Stomach (tissue), 4 donors: Measurements from ENCODE around the gene ENAM.

Source experiments
- EP300 ChIP-seq: sonication (generic); formaldehyde crosslinking; IDR thresholded peaks from one replicate; pipeline ENCODE4 v1.6.1; 2017; ENCODE audit warnings: antibody characterized with exemption
- POLR2A ChIP-seq, 4 donors: fragments of 450-650 bp; IDR thresholded peaks; one replicate each; pipeline ENCODE4 v1.6.1; 2016; ENCODE audit warnings: antibody characterized with exemption in 4 of 4, control low read depth in 2 of 4, mild to moderate bottlenecking in 1 of 4, moderate library complexity in 1 of 4
- POLR2AphosphoS5 ChIP-seq, 3 donors: sonication (generic); formaldehyde crosslinking; IDR thresholded peaks; one replicate each; pipeline ENCODE4 v1.6.1; 2016; ENCODE audit warnings: antibody characterized with exemption in 3 of 3
- TF ChIP-seq, protein P1 (sequence below), 7 experiments: fragments of 450-650 bp in 4 of 7; fragments of 200-600 bp in 3 of 7; sonication (generic) in 3 of 7; IDR thresholded peaks; one replicate each; pipeline ENCODE4 v1.5.1; 2016 to 2019; ENCODE audit warnings: antibody characterized with exemption in 7 of 7, control low read depth in 2 of 7, mild to moderate bottlenecking in 1 of 7

DNA sequence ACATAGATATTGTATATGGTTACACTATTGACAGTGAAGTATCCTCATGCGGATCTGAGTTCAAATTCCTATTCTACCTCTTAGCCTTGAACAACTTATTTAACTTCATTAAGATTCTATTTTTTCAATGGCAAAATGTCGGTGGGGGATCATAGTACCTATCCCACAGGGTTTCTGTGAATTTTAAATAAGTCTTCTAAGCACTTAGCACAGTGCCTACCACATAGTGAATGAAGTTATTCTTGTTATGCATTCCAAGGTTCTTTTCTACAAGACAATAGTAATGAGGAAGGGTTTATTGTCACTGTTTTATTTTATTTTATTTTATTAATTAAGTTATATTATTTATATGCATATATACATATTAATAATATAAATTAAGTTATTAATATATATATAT is 8.8 kb upstream of the ENAM start:
- no peak for TF ChIP-seq POLR2AphosphoS5 (IDR thresholded peaks at IDR 0.05)
- TF ChIP-seq, protein P1, sequence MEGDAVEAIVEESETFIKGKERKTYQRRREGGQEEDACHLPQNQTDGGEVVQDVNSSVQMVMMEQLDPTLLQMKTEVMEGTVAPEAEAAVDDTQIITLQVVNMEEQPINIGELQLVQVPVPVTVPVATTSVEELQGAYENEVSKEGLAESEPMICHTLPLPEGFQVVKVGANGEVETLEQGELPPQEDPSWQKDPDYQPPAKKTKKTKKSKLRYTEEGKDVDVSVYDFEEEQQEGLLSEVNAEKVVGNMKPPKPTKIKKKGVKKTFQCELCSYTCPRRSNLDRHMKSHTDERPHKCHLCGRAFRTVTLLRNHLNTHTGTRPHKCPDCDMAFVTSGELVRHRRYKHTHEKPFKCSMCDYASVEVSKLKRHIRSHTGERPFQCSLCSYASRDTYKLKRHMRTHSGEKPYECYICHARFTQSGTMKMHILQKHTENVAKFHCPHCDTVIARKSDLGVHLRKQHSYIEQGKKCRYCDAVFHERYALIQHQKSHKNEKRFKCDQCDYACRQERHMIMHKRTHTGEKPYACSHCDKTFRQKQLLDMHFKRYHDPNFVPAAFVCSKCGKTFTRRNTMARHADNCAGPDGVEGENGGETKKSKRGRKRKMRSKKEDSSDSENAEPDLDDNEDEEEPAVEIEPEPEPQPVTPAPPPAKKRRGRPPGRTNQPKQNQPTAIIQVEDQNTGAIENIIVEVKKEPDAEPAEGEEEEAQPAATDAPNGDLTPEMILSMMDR (IDR thresholded peaks at IDR 0.05): no peak
- TF ChIP-seq EP300: no peak
- no peak for TF ChIP-seq POLR2A (IDR thresholded peaks at IDR 0.05)
